HepG2 (cell line): ENCODE measurements around the gene MT1G. TPM values are rescaled to one million over a fixed set of nuclear protein-coding genes. Genes with fewer than 3 reads are reported as not detected.

Source experiments
- CCAR2 ChIP-seq: fragments of 200-400 bp; formaldehyde crosslinking; optimal IDR thresholded peaks from 2 replicates; pipeline ENCODE3; 2018; ENCODE audit warnings: low read depth, mild to moderate bottlenecking, low read length, moderate library complexity
- ELF3 ChIP-seq: IDR thresholded peaks from 2 replicates; pipeline ENCODE4 v1.6.1; 2016; ENCODE audit warnings: missing genetic modification reagents, missing compliant biosample characterization
- FOXC1 ChIP-seq: sonication (generic); formaldehyde crosslinking; IDR thresholded peaks from 2 replicates; pipeline ENCODE4 v1.8.0; 2022; ENCODE audit warnings: mild to moderate bottlenecking, missing genetic modification reagents, borderline replicate concordance
- GFI1 ChIP-seq: sonication (generic); formaldehyde crosslinking; IDR thresholded peaks from 2 replicates; pipeline ENCODE4 v1.5.0; 2020; ENCODE audit warnings: missing genetic modification reagents, mild to moderate bottlenecking, borderline replicate concordance
- HCFC1 ChIP-seq: fragments of 150-350 bp; IDR thresholded peaks from 2 replicates; pipeline ENCODE4 v1.6.1; 2014; ENCODE audit warnings: low read depth, low read length
- NR0B2 ChIP-seq: sonication (generic); formaldehyde crosslinking; IDR thresholded peaks from 2 replicates; pipeline ENCODE4 v1.4.0; 2020; ENCODE audit warnings: mild to moderate bottlenecking, missing genetic modification reagents
- SP2 ChIP-seq: sonication (generic); formaldehyde crosslinking; IDR thresholded peaks from 2 replicates; pipeline ENCODE4 v1.5.1; 2020; ENCODE audit warnings: mild to moderate bottlenecking, missing genetic modification reagents
- ZBED4 ChIP-seq: sonication (generic); formaldehyde crosslinking; IDR thresholded peaks from 2 replicates; pipeline ENCODE4 v1.4.0; 2020; ENCODE audit warnings: missing genetic modification reagents, borderline replicate concordance
- ZBTB2 ChIP-seq: sonication (generic); formaldehyde crosslinking; IDR thresholded peaks from 2 replicates; pipeline ENCODE4 v1.8.0; 2022; ENCODE audit warnings: low read depth, missing genetic modification reagents
- ZHX1 ChIP-seq: sonication (generic); formaldehyde crosslinking; IDR thresholded peaks from 2 replicates; pipeline ENCODE4 v1.8.1; 2022; ENCODE audit warnings: low read depth, mild to moderate bottlenecking, missing genetic modification reagents
- ZNF274 ChIP-seq: sonication (generic); formaldehyde crosslinking; IDR thresholded peaks from 2 replicates; pipeline ENCODE4 v1.5.1; 2020; ENCODE audit warnings: mild to moderate bottlenecking, missing genetic modification reagents
- ZNF34 ChIP-seq: sonication (generic); formaldehyde crosslinking; IDR thresholded peaks from 2 replicates; pipeline ENCODE4 v1.4.0; 2020; ENCODE audit warnings: mild to moderate bottlenecking, missing genetic modification reagents, borderline replicate concordance
- ZNF44 ChIP-seq: sonication (generic); formaldehyde crosslinking; IDR thresholded peaks from 2 replicates; pipeline ENCODE4 v1.5.1; 2020; ENCODE audit warnings: mild to moderate bottlenecking, missing genetic modification reagents
- ZNF609 ChIP-seq: sonication (generic); formaldehyde crosslinking; IDR thresholded peaks from 2 replicates; pipeline ENCODE4 v1.4.0; 2020; ENCODE audit warnings: mild to moderate bottlenecking, missing genetic modification reagents, borderline replicate concordance
- polyA plus RNA-seq, 8 experiments: library from polyadenylated mRNA; depleted of rRNA in 3 of 8; stranded (reverse) in 7 of 8; unstranded in 1 of 8; fragments of >200 nt; fragmentation: Illumina TruSeq in 4 of 8; extraction: Trizol in 4 of 8; gene quantifications; 2 replicates each; pipeline versions ENCODE4 v1.2.1 to v1.2.3, GENCODE V29; 2011 to 2016; ENCODE audit warnings: low read depth in 4 of 8, missing spikeins in 1 of 8, mixed read lengths in 1 of 8; ENCODE audit not compliant: insufficient read depth in 1 of 8
- total RNA-seq, 5 experiments: library from RNA; depleted of rRNA; stranded (reverse); fragments of >200 nt; fragmentation: Illumina TruSeq; extraction: Trizol; gene quantifications; 2 replicates each; pipeline ENCODE4 v1.2.3, GENCODE V29; 2016; ENCODE audit warnings: low read depth in 1 of 5

MT1G gene
- total and polyA plus RNA-seq, 2 of the 13 experiments (the other 11 are each of a cell fraction or from before 2014, with no cell fraction given) = 3.6 to 377 TPM

GRCh38 chr16:56625943-56626654 lies 41.8 kb downstream of the MT1G start (continued):
- TF ChIP-seq ZHX1 = no peak
- 0 out of 2 replicates have a peak, but pooled peaks have one; percentile 30 for TF ChIP-seq ELF3 (CRISPR knock-in tag)
- TF ChIP-seq FOXC1 (CRISPR knock-in tag) = peak; percentile 31; the same call in 1 of the 2 replicates
- TF ChIP-seq ZBED4 = 0 out of 2 replicates have a peak, but pooled peaks have one; percentile 11
- TF ChIP-seq HCFC1 = no peak
- TF ChIP-seq ZBTB2 = no peak
- TF ChIP-seq NR0B2 = peak; percentile 35; the same call in 1 of the 2 replicates
- TF ChIP-seq CCAR2 = no peak
- 0 out of 2 replicates have a peak, but pooled peaks have one; percentile 15 for TF ChIP-seq ZNF609 (CRISPR knock-in tag)
- peak; percentile 21; the same call in 1 of the 2 replicates for TF ChIP-seq ZNF274 (CRISPR knock-in tag)
- no peak for TF ChIP-seq SP2 (CRISPR knock-in tag)
- 0 out of 2 replicates have a peak, but pooled peaks have one; percentile 46 for TF ChIP-seq ZNF34
- TF ChIP-seq GFI1 = peak; percentile 19; the same call in 1 of the 2 replicates
- 0 out of 2 replicates have a peak, but pooled peaks have one; percentile 47 for TF ChIP-seq ZNF44 (CRISPR knock-in tag)
